Smooth muscle cell of the brain vasculature (primary cell): ENCODE results near the gene AQP7.
"Not testable (repeated sequence)": the region's sequence is repeated elsewhere in the genome, so short reads cannot be mapped to it uniquely, and the experiment has no call there.

Experiments used
- DNase-seq: peaks from one replicate; pipeline ENCODE4 v3.0.0-alpha.2; 2012; ENCODE audit warnings: low read depth, low spot score

AQP7 gene

DNA sequence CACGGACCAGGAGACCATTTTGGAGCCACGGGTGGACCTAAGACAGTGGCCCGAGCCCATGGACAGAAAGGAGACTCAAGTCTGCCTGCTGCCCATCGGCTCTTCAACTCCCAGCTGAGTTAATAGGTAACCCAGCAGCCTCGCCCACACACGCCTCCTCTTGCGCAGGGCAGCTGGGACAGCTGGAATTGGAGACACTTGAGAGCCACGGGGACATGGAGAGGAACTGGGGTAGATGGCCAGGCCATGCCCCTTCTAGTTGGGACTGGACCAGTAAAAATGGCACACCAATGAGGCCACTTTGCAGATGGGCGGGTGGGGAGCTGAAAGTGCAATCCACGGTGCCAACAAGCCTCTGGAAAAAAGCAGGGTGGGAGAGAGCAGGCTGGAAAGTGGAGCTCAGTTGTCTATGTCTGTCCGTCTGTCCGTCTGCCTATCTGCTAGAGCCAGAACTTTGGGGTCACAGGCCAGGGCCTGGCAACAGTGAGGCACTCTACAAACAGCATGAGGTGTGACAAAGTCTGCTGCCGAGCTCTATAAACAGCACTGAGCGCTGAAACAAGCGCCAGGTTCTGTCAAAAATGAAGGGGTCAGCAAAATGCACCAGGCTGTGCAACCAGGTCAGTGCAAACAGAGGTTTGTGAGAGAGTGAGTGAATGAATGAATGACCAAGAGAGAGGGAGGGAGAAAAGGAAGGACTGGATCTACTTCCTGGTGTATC, 7.0 kb downstream of the AQP7 start:
- DNase-seq: not testable (repeated sequence)

DNA sequence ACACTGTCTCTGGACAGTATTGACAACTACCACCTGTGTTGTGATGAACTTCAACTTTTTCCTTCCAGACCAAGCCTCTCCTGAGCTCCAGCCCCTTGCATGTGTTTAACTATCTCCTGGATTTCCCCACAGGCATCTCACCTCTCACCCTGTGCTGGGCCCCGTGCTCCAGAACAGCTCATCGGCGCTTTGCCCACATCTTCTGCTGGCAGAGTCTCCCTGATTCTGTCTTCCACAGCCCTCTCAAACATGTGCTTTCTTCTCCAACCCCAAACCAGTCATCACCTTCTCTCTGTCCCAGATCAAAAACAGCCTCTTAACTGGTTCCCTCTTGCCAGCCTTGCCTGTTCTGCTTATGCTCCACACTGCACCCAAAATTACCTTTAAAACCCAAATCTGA, 8.4 kb downstream of the AQP7 start:
- not testable (repeated sequence) for DNase-seq

DNA sequence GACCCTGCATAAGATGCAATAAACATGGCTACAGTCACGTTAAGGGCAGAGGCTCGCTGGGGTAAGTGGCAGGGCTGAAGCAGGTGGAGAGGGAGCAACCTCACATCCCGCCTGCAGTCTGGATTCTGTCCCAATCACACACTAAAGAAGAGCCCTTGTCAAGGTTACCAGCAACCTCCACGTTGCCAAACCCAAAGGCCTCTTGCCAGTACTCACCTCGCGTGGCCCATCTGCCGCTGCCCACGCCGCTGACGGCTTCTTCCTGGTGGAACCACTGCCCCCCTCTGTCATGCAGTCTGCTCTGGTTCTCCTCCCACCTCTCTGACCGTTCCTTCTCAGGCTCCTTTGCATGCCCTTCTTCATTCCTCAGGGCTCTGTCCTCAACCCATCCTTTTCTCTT, 8.8 kb downstream of the AQP7 start:
- no peak for DNase-seq

DNA sequence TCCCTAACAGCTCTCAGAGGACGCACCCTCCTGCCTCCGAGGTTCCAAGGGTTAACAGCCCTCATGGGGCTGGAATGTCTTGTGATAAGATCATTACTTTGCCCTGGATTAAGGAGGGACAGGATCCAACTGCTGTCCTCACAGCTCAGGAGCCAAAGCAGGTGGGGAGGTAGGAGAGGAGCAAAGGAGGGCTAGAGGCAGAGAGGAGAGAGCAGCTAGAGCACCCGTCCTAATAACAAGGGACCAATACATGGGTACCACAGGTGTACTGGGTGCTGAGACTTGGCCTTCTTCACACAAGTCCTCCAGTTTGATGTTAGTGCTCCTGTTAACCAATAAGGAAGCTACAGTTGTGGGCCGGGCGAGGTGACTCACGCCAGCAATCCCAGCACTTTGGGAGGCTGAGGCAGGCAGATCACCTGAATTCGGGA, 9.8 kb downstream of the AQP7 start:
- not testable (repeated sequence) for DNase-seq

DNA sequence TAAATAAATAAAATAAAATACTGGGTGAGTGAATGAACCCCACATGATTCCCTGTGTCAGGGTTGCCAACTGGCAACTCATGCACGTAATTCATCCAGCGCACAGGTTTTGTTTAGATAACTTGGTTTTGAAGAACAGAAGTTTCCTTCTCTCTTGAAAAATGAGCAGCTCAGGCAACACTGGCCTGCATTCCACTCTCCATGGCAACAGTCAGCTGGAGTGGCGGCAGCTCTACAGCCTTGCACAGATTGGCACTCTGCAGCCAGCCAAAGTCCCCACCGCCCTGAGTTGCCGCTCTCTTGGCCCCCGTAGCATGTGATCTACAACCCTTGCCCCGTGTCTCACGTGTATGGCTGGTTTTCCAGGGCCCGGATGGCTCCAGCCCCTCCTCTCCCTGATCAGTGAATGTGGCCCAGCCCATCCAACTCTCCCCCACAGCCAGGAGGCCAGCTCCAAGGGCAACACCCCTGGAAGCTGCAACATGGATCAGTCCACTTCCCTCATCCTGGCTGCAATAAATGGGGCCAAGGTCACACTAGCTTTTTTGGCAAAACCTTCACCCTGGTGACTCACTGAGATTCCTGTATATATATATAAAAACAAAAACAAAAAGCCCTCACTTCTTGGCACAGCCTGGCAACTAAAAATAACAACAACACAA, 11.1 kb downstream of the AQP7 start:
- DNase-seq: peak; percentile 77

DNA sequence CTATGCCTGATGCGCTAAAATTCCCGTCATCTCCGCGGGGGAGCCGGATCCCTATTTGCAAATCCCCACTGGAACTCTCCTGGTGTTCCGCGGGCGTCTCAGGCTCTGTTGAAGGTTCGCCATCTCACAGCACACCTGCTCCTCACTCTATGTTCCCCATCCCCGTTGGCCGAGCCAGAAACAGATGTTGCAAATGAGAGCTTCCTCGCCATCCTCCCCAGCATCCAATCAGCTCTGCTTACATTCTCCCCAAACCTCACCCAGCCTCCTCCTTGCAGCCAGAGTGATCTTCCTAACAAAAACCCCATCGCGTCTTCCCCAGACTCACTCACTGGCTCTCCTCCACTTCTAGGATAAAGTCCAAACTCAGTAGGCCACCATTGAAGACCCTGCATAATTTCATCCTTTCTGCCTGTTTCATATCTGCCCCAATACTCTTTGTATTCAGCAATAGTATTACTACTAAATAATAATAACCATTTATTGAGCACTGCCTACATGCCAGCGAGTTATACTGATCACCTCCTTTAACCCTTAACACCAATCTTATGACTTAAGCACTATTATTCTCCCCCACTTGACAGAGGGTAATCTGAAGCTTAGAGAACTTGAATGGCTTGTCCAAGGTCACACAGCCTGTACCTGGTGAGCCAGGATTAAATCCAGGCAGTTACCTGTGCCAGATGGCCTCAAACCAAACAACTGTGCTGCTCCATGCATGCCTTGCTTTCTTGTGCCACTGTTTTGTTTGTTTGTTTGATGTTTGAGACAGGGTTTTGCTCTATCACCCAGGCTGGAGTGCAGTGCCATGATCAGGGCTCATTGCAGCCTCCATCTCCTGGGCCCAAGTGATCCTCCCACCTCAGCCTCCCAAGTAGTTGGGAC, 14.0 kb downstream of the AQP7 start:
- DNase-seq: no peak

DNA sequence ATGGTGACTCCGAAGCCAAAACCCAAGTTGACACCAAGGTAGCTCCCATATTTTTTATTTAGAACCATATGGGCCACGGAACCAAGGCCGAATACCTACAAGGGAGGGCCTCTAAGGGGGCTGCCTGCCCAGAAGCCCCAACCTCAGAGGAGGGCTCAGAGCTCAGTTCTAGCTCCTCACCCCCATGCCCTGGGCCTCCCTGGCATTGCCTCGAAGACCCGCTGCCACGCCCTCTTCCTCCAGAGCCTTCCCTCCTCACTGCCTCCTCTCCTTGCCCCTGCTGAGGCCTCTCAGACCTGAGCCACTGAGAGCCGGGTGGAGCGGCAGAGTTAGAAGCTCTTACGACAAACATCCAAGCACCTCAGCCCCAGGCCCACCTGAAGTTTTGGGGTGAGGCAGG, 15.4 kb downstream of the AQP7 start:
- DNase-seq: not testable (repeated sequence)

DNA sequence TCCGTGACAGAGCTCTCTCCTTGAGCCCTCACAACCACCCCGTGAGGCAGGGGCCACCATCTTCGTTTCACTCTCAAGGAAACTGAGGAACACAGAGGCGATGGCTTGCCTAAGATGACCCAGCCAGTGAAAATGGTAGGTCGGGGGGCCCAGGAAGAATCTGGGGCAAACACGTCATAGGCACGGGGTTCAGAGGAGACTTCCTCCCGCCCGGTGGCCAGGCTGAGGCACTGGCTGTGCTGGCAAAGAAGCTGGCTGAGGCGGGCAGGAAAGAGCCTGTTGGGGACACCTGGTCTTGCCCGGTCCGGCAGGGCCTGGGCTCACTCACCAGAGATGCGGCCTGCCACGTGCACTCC, 15.7 kb downstream of the AQP7 start:
- not testable (repeated sequence) for DNase-seq

DNA sequence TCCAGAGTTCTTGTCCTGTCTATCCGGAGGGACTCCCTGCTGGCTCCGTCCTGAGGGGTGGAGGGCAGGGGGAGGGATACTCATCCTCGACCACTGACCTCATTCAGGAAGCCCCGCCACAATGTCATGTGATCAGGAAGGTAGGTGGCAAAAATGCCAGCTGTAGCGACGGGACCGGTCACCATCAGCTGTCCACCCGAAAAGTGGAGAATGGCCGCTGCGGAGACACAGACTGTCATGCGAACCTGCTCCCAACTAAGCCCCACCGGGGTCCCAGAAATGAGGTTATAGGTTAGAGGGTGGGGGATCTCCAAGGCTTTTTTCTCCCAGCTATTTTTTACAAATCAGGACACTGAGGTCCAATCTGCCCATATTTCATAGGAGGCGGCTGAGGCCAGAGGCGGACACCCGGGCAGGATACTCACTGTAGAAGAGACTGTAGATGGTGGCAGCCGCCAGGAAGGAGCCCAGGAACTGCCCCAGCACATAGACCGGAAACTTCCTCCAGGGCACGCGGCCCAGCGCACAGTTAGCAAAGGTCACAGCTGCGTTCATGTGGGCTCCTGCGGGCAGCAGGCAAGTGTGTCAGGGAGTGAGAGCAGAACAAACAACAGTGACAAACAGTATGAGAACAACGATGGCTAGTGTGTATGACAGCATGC, 16.3 kb downstream of the AQP7 start:
- DNase-seq: not testable (repeated sequence)

DNA sequence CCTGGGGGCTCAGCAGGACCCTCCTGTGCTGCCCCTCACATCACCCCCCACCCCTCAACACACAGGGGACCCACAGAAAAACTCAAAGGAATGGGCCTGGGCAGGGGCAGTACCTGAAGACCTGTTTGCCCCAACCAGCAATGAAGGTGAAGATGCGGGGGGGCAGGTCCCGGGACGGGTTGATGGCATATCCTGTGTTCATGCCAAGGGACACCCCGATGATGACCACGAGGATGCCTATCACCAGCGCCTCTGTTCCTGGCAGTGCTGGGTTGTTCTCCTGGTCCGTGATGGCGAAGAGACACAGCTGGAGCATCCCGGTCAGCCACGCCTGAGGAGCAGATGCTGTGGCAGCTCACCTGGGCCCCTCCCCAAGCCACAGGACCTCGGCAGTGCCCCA, 16.8 kb downstream of the AQP7 start:
- not testable (repeated sequence) for DNase-seq

DNA sequence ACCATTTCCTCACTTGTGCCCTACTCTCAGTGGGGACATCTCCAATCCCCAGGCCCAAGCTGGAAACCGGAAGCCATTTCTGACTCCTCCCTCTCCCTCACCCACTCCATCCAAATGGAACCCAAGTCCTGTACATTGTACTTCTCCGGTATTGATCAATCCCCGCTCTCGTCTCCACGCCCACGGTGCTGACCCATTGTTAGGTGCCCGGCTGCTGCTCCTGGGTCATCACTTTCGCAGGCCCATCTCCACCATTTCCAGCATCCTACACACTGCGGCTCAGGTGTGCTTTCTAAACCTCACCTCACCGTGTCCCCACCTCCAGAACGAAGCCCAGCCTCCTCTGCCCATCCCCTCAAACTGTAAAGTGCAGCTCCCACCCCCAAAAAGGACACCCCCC, 19.0 kb downstream of the AQP7 start:
- not testable (repeated sequence) for DNase-seq

DNA sequence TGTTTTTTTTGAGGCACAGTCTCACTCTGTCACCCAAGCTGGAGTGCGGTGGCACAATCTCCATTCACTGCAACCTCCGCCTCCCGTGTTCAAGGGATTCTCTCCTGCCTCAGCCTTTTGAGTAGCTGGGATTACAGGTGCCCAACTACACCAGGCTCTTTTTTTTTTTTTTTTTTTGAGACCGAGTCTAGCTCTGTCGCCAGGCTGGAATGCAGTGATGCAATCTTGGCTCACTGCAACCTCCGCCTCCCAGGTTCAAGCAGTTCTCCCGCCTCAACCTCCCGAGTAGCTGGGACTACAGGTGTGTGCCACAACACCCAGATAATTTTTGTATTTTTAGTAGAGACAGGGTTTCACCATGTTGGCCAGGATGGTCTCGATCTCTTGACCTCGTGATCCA, 20.0 kb downstream of the AQP7 start:
- not testable (repeated sequence) for DNase-seq

DNA sequence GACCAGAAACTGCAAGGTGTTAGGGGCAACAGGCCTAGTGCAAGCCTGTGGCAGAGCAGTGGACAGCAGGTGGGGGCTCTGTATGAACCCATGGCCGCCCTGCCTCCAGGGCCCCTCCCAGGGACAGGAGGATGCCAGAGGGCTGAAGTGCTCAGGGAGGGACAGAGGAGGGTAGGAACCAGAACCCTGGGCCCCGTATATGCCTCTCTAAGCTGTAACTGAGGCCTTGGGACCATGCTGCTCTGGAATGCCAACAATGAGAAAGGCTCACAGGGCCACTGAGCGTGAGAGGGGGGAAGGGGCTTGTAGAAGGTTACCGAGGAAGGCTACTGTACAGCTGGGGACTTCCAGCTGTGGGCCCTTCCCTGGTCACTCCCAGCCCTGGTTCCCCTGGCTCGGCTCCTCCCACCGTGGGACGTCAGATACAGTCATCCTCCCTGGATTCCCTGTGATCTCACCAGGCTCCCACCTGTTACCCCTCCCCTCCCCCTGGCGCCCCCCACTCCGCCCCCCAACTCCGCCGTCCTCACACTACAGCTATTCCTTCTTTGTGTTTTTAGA, 21.1 kb downstream of the AQP7 start:
- peak; percentile 36 for DNase-seq

DNA sequence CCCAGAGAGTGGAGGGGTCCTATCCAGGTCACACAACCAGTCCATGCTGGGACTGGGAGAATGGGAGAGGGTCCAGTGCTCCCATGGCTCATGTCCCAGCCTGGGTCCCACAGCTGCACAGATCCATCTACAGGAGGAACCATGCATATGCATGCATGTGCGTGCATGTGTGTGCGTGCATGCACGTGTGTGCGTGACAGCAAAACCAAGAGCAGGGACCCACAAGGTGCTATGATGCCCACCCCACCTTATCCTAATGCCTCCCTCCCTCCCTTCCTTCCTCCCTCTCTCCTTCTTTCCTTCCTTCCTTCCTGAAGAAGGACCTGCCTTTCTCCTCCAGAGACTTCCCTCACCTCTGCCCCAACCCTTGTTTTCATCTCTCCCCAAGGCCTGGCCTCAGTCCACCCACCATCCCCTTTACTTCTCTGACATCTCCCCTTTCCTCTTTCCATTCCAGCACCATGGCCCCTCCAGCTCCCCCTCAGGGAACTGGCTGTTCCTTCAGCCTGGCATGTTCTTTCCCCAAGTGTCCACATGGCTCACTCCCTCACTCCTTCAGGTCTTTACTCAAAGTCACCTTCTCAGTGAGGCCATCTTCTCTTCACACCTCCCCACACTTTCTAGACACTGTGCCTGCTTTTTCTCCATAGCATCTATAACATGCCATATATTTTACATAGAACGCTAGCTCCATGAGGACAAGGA, 21.8 kb downstream of the AQP7 start:
- no peak for DNase-seq

DNA sequence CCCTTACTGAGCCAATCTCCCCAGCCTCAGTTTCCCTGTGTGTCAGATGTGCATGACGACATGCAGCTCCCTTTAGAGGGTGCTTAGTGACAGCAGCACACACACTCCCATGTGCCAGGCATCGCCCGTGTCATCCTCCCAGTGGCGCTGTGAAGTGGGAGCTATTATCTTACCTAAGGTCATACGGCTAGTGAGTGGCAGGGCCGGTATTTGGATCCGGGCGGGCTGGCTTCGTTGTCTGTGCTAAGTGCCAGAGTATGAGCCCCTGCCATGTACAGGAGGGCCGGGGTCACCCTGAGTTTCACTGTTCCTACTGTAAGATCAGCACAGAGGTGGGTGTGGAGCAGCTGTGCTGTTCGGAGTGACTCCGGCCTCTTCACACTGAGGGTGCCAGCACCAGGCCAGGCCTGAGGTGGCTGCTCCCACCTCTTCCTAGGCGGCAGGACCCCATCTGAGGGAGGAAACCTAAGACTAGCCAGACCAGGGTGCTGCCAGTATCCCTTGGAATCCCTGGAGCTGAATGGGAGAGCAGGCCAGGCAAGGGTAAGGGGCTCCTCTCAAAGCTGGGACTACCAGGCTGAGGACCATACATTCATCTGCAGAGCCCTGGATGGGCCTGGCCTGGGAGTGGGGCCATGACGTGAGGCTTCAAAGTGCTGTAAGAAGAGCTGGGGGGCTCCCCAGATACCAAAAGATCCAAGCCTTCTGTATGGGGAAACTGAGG, 22.5 kb downstream of the AQP7 start:
- no peak for DNase-seq

DNA sequence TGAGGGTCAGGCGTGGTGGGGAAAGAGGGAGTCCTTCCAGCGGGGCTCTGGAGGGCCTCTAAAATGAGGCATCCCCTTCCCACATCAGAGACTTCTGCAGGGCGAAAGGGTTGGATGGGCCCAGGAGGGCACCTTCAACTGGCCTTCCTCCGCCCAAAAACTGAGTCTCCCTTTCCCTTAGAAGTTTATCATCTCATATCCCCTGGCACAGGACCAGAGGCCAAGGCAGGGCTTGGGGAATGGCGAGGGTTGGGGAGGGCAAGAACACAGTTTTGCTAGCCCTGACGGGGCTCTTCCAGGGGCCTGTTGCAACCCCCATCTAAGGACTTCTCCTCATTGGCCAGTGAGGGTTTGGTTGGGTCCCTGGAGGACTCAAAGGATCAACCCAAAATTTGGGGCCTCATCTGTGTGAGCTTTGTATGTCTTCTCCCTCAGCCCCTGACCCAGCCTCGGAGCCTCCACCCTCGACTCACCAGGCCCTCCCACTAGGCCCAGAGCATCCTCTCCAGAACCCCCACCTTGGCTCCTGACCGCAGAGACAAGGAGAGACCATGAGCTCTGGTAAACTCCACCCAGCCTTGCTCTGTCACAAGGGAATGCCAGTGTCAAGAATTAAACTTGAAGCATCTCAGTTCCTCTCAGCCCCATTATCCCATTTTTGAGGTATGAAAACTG, 24.1 kb downstream of the AQP7 start:
- no peak for DNase-seq

DNA sequence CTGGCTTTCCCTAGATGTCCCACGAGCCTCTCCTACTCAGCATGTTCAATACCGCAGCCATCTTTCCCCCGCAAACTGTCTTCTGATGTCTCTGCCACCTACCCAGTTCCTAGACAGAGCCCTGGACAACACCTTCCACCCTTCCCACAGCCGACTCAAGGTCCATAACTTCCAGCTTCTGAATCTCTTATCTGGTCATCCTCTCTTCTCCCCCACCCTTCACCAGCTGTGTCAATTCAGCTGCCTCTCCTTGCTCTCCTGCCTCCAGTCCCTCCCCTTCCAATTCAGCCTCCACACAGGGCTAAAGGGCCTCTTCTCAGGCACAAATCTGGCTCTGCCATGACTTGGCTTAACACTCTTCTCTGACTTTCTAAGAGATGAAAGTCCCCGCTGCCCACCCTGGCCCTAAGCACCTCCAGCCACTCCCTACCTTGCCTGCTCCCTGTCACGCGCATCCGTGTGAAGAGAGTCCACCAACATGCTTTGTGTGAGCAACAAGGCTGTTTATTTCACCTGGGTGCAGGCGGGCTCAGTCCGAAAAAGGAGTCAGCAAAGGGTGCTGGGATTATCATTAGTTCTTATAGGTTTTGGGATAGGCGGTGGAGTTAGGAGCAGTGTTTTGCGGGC, 25.2 kb downstream of the AQP7 start:
- no peak for DNase-seq

DNA sequence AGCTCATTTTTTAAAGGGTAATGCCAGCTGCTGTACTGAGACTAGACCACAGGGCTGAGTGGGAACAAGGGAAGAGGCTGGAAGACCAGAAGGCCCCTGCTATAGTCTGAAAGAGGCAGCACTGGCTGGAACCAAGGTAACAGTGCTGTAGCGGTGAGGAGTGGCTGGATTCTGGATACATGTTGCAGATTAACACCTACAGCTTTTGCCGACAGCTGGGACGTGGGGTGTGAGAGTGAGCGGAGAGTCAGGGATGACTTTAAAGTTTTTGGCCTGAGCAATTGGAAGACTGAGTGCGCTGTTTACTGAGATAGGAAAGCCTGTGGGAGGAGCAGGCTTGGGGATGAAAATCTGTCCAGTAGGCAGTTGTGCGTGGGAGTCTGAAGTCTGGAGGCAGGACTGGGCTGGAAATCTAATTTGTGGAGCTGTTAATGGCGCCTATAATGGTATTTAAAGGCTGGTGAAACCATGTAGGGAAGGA, 26.5 kb downstream of the AQP7 start:
- DNase-seq: no peak

DNA sequence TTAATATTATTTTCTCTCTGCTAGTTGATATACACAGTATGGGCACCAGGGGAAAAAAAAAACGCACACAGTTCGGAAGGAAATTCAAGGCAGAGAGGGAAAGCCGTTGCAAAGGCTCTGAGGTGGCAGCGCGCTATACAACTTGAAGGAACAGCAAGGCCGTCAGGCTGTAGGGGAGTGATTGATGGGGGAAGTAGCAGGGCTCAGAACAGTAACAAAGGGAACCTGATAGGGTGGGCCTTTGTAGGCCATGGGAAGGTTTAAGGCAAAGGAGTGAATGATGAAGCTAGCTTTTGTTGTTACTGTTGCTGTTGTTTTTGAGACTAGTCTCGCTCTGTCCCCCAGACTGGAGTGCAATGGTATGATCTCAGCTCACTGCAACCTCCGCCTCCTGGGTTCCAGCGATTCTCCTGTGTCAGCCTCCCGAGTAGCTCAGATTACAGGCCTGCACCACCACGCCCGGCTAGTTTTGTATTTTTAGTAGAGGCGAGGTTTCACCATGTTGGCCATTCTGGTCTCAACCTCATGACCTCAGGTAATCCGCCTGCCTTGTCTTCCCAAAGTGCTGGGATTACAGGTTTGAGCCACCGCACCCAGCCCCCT, 27.0 kb downstream of the AQP7 start:
- no peak for DNase-seq
